COLO668 (cell line): Measurements from ENCODE around the gene SEPHS2.
A peak's percentile ranks its signal among the peaks of the same experiment; 100 is the strongest.

Experiments used
- DNase-seq: peaks from one replicate; lab custom pipeline; 2025; ENCODE audit not compliant: unreplicated experiment; lab: John Stamatoyannopoulos, UW

Gene SEPHS2

DNA sequence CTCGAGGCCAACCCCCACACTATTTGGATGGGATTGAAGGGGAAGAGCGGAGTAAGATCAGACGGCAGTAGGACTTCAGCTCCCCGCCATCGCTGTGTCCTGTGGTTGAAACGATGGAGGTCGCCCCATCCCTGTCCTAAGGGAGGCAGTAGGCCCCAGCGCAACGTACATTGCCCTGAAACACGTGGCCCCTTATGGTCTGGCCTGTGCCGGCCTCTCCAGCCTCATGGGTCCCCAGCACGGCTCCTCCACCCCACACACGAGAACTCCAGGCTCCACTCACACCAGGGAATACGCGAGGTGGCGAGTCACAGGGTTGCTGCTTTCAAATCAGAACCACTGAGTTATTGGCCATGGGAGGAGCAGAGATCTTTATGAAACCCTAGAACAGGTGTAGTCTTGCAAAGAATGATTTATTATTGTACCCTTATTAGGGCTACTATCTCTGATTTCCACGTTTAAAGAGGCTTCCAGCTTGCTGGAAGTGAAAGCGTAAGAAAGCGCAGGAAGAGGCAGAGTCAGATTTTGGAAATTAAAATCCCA, 15.2 kb downstream of the SEPHS2 start:
- no peak for DNase-seq

DNA sequence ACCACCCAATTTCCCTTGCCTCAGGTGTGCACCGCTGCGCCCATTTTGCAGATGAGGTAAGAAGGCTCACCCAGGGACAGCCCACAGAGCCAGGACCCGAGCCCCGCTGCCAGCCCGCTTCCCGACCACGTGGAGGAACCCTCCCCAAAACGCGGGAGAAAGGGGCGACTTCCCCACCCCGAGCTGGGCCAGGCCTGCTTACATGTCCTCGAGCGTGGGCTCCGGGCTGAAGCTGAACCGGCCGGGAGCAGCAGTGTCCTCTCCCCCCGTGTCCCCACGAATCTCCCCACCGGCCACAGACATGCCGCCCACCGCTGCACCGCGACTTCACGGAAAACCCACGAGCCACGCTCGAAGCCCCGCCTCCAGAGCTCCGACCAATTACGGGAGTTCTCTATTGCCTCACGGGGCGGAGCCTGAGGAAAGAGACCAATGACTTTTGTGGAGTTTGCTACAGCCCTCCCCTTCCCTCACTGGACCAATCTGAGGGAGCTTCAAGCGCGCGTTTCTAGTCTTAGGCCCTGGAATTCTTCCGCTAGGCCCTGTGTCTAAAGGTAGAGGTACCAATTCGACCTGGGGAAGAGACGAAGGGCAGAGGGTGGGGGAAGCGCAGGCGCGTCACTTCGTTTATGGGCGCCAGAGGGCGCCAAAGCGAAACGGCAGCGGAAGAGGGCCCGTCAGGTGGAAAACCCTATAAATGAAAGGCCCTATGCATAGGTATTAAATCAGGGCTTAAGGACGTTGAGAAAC, 15.8 kb downstream of the SEPHS2 start, which contains the start of gene DCTPP1:
Gene DCTPP1, minus strand, starts transcription at position 353 of the 750 bp plus-strand sequence. Its CDS starts 50 bp downstream, at position 303.
- peak; percentile 98 for DNase-seq

DNA sequence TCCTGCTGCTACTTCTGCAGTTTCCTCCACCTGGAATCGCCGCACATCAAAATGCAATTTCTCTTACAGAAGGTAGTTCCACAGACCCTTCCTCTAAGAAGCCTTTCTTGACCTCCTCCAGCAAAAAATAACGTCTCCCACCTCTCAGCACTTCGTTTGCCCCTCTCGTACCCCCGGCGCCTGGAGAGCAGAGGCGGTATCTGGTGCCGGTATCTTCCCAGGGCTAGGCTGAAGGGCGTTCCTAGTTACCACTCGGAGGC, 16.3 kb downstream of the SEPHS2 start:
- DNase-seq, result no peak

- DNase-seq, result no peak
Observed at GRCh38 chr16:30428055-30428454, 17.6 kb downstream of the SEPHS2 start.

GRCh38 chr16:30421010-30421409, 24.7 kb downstream of the SEPHS2 start:
- no peak for DNase-seq

DNA sequence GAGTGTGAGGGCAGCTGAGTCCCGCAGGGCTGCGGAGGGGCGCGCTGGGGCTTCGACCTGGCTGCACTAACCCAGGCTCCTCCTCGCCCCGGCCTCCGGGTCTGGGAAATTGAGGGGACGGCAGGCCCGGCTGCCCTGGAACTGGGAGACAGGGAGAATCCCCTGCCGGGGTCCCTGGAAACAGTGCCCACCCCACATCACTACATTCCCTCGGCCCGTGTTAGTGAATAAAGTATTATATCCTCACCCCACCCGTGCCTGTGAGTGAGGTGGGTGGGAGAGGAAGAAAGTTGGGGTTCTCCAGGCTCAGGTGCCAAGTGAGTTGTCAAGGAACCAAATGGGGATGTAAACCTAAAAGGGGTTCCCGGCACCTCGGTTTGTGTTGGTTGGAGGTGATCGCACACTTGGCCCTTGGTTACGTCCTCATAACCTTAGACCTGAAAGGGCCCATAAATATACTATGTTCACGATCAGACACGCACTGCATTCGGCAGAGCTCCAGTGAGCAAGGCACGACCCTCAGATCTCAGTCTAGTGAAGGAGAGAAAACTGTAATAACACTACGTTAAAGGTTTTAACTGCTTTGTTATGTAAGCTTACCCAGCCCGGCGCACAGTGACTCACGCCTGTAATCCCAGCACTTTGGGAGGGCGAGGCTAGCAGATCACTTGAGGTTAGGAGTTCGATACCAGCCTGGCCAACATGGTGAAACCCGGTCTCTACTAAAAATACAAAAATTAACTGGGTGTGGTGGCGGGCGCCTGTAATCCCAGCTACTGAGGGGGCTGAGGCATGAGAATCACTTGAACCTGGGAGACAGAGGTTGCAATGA, 27.1 kb downstream of the SEPHS2 start:
- peak; percentile 9 for DNase-seq

DNA sequence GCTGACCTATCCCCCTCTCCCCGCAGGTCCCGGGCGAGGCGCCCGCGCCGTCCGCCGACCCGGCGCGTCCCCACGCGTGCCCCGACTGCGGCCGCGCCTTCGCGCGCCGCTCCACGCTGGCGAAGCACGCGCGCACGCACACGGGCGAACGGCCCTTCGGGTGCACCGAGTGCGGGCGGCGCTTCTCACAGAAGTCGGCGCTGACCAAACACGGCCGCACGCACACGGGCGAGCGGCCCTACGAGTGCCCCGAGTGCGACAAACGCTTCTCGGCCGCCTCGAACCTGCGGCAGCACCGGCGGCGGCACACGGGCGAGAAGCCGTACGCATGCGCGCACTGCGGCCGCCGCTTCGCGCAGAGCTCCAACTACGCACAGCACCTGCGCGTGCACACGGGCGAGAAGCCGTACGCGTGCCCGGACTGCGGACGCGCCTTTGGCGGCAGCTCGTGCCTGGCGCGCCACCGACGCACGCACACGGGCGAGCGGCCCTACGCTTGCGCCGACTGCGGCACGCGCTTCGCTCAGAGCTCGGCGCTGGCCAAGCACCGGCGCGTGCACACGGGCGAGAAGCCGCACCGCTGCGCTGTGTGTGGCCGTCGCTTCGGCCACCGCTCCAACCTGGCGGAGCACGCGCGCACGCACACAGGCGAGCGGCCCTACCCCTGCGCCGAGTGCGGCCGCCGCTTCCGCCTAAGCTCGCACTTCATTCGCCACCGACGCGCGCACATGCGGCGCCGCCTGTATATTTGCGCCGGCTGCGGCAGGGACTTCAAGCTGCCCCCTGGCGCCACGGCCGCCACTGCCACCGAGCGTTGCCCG, 27.9 kb downstream of the SEPHS2 start:
- peak; percentile 98 for DNase-seq

DNA sequence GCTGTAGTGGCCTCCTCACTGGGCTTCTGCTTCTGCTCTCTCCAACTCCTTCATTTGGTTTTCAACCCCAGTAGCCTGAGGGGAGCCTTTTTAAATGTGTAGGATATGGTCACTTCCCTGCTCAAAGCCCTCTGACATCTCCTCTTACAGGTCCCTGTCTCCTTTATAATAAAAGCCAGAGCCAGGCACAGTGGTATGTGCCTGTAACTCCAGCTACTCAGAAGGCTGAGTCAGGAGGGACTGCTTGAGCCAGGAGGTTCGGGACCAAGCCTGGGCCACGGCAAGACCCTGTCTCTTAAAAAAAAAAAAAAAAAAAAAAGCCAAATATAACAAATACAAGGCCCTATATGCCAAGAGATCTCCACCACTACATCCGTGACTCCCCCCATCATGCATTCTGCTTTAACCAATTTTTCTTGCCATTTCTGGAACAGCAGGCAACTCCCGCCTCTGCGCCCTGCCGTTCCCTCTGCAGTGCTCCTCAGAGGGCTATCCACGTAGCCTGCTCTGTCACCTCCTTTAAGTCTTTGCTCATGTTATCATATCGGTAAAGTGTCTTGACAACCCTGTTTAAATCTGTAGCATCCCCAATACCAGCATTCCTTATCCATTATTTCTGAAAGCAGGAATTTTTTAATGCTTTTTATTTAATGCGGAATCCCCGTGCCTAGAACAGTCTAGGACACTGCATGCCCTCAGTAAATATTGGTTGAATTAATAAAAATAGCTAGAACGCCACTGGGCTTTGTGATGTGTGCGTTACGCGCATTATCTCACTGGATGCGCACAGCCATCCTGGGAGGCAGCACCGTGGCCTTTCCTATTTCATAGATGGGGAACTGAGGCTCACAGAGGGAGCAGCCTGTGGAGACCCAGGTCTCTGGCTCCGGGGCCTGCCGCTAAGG, 28.8 kb downstream of the SEPHS2 start:
- no peak for DNase-seq

GRCh38 chr16:30416047-30416603, 29.5 kb downstream of the SEPHS2 start:
- no peak for DNase-seq

- no peak for DNase-seq
Observed at GRCh38 chr16:30414159-30414558, 31.5 kb downstream of the SEPHS2 start.

GRCh38 chr16:30413112-30413806, 32.4 kb downstream of the SEPHS2 start:
- no peak for DNase-seq

DNA sequence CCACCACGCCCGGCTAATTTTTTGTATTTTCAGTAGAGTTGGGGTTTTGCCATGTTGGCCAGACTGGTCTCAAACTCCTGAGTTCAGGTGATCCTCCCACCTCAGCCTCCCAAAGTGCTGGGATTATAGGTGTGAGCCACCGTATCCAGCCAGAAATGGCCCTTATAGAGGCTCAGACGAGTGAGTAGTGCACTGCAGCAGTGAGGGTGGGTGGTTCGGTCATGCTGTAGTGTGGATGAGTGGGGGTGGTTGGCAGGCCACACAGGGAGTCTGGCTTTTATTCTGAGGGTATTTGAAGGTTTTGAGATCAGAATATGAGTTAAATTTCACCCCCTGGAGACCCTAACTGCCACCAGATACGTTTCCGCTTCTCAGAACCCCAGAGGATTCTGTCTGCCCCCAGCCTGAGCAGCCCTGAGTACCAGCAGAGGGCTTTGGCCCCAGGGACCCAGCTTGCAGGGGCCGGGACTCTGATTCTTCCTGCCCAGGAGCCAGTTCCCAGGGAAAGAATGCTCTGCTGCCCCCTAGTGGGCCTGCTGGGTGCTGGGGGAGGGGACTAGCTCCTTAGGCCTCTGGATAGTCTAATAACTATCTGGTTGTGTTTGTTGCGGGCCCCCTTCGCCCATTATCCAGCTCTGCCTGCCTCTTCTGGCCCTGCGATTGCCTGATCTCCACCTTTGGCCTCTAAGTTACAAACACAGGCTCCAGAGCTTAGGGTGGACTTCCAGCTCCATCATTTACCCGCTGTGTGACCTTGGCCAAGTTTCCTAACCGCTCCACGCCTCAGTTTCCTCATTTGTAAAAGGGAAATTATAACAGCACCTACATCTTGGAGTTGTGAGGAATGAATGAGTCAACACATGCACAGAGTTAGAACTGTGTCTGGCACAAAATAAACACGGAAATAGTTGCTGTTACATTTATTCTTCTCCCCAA, 36.3 kb downstream of the SEPHS2 start:
- peak; percentile 90 for DNase-seq

DNA sequence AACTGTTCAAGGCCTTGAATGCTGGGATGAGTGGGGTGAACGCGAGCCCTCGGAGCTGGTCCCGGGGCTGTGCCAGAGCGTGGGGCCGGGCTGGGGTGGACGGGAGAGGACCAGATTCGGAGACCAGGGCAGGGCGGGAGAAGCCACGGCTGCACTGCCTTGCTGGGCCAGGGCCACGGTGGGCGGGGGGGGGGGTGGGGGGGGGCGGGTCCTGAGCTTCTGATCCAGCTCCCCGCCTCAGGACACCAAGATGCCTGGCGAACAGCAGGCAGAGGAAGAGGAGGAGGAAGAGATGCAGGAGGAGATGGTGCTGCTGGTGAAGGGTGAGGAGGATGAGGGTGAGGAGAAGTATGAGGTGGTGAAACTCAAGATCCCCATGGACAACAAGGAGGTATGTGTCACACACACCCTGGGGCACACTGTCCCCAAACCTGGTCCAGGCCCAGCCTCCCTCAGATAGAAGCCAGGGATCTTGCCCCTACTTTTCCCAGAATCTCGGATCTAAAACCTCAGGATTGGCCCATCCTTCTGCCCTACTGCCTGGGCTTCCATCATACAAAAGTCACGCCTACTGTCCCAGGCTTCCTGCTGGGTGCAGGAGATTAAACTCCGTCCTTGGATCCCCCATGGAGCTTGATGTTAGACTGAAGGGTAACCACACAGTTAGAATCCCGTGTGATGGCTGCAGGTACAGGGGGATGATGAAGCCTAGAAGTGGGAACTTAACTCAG, 37.7 kb downstream of the SEPHS2 start:
- DNase-seq, result no peak

- peak; percentile 91 for DNase-seq
Observed at GRCh38 chr16:30407102-30407803, 38.4 kb downstream of the SEPHS2 start, which contains the start of gene ZNF771. TSS of gene ZNF771 (plus strand) at chr16:30407606. CDS start at chr16:30408054, 448 bp downstream.

DNA sequence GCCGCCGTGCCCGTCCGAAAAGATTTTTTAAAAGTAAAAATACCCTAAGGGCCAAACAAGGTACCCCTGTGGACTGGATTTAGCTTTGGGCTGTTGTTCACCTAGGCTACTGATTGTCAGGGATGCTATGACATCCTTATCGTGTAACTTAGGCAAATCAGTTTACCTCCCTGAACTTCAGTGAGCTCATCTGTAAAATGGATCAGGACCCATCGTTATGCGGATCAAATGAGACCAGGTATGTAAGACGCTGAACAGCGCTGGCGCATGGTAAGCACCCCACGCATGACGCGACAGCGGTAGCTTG, 38.9 kb downstream of the SEPHS2 start:
- no peak for DNase-seq

GRCh38 chr16:30401768-30402425, 43.8 kb downstream of the SEPHS2 start:
- DNase-seq, result peak; percentile 43
